ENCODE data around the gene APEH.

DNA sequence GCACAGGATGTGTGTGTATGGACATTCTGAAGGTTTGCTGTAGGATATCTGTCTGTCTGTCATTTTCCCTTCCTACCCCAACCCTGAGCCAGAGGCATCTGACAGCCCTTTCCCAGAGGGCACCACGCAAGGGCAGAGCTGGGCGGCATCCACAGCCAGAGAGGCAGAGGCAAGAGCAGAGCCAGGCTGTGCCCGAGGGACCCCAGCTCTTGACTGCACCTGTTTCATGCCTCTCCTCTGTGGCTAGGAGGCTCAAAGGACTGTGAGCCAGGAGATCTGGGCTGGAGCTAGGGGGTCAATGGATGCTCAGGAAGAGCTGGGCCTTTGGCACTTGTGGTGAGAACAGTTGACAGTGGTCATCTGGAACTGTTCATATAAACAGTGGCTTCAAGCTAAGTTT lies 4.8 kb upstream of the APEH start:
- TF ChIP-seq, protein P1, sequence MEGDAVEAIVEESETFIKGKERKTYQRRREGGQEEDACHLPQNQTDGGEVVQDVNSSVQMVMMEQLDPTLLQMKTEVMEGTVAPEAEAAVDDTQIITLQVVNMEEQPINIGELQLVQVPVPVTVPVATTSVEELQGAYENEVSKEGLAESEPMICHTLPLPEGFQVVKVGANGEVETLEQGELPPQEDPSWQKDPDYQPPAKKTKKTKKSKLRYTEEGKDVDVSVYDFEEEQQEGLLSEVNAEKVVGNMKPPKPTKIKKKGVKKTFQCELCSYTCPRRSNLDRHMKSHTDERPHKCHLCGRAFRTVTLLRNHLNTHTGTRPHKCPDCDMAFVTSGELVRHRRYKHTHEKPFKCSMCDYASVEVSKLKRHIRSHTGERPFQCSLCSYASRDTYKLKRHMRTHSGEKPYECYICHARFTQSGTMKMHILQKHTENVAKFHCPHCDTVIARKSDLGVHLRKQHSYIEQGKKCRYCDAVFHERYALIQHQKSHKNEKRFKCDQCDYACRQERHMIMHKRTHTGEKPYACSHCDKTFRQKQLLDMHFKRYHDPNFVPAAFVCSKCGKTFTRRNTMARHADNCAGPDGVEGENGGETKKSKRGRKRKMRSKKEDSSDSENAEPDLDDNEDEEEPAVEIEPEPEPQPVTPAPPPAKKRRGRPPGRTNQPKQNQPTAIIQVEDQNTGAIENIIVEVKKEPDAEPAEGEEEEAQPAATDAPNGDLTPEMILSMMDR (IDR thresholded peaks at IDR 0.05): no peak
- TF ChIP-seq POLR2A (IDR thresholded peaks at IDR 0.05): no peak
